Epidermal melanocyte (primary cell): ENCODE data around the gene NFIL3.
"Not testable (repeated sequence)": the region's sequence is repeated elsewhere in the genome, so short reads cannot be mapped to it uniquely, and the experiment has no call there.

ENCODE experiments used
- DNase-seq: peaks from one replicate; pipeline ENCODE4 v3.0.0; 2011; ENCODE audit warnings: low spot score; ENCODE audit not compliant: insufficient read length

NFIL3 gene

GRCh38 chr9:91423785-91424402, at the start of gene NFIL3:
TSS of gene NFIL3 (minus strand) at chr9:91423832. CDS start at chr9:91410734, 13,098 bp downstream.
- peak; percentile 78 for DNase-seq

GRCh38 chr9:91471524-91471923, 47.9 kb upstream of the NFIL3 start:
- not testable (repeated sequence) for DNase-seq

- no peak for DNase-seq
Observed at GRCh38 chr9:91465420-91465819, 41.8 kb upstream of the NFIL3 start.

GRCh38 chr9:91458906-91459305, 35.3 kb upstream of the NFIL3 start:
- DNase-seq = no peak

GRCh38 chr9:91452844-91453243, 29.2 kb upstream of the NFIL3 start:
- no peak for DNase-seq

GRCh38 chr9:91451431-91452270, 28.0 kb upstream of the NFIL3 start:
- DNase-seq = no peak

GRCh38 chr9:91445135-91445534, 21.5 kb upstream of the NFIL3 start:
- DNase-seq = no peak

GRCh38 chr9:91443994-91444392, 20.4 kb upstream of the NFIL3 start:
- DNase-seq = no peak

- no peak for DNase-seq
Observed at GRCh38 chr9:91443321-91443993, 19.8 kb upstream of the NFIL3 start.

GRCh38 chr9:91436841-91437240, 13.2 kb upstream of the NFIL3 start:
- DNase-seq = no peak

GRCh38 chr9:91433180-91433579, 9.5 kb upstream of the NFIL3 start:
- peak; percentile 56 for DNase-seq

GRCh38 chr9:91431485-91431884, 7.9 kb upstream of the NFIL3 start:
- no peak for DNase-seq

GRCh38 chr9:91429501-91429900, 5.9 kb upstream of the NFIL3 start:
- no peak for DNase-seq

- DNase-seq = no peak
Observed at GRCh38 chr9:91428927-91429351, 5.3 kb upstream of the NFIL3 start.

- DNase-seq = no peak
Observed at GRCh38 chr9:91428436-91428835, 4.8 kb upstream of the NFIL3 start.

- no peak for DNase-seq
Observed at GRCh38 chr9:91427873-91428272, 4.2 kb upstream of the NFIL3 start.

GRCh38 chr9:91426123-91426745, 2.6 kb upstream of the NFIL3 start:
- DNase-seq = no peak

- no peak for DNase-seq
Observed at GRCh38 chr9:91425271-91425670, 1.6 kb upstream of the NFIL3 start.

GRCh38 chr9:91424403-91425176, 958 bp upstream of the NFIL3 start:
- peak; percentile 50 for DNase-seq

- no peak for DNase-seq
Observed at GRCh38 chr9:91422758-91423711, 597 bp downstream of the NFIL3 start.
